Ovary (tissue), 9 donors: ENCODE measurements around the gene MLPH. TPM values are rescaled to one million over a fixed set of nuclear protein-coding genes. Genes with fewer than 3 reads are reported as not detected.

Experiments used
- DNase-seq, 5 donors: peaks; one replicate each; pipeline ENCODE4 v3.0.0-alpha.2; 2019 to 2020
- H3K27ac ChIP-seq, 2 donors: fragments of 200-600 bp; one replicate each; pipeline versions ENCODE4 v1.5.1 to v1.8.0; 2019 to 2022
- H3K27me3 ChIP-seq: fragments of 200-600 bp; one replicate; pipeline ENCODE4 v1.8.0; 2022
- H3K36me3 ChIP-seq: fragments of 200-600 bp; sonication (generic); one replicate; pipeline ENCODE4 v1.5.1; 2019
- H3K4me1 ChIP-seq: one replicate; pipeline ENCODE4 v1.8.1; 2013; ENCODE audit warnings: mild to moderate bottlenecking, moderate library complexity; ENCODE audit not compliant: insufficient read depth
- H3K4me3 ChIP-seq: fragments of 200-600 bp; sonication (generic); one replicate; pipeline ENCODE4 v1.5.1; 2017
- H3K9me3 ChIP-seq, 2 donors: fragments of 200-600 bp in 1 of 2; sonication (generic) in 1 of 2; one replicate each; pipeline versions ENCODE4 v1.5.1 to v1.8.1; 2013 to 2019; ENCODE audit warnings: mild to moderate bottlenecking in 1 of 2, moderate library complexity in 1 of 2
- CTCF ChIP-seq, 3 donors: fragments of 450-650 bp in 2 of 3; fragments of 200-600 bp in 1 of 3; IDR thresholded peaks; one replicate each; pipeline versions ENCODE4 v1.5.1 to v1.8.0; 2016 to 2022; ENCODE audit warnings: antibody characterized with exemption in 3 of 3, mild to moderate bottlenecking in 1 of 3
- EP300 ChIP-seq: sonication (generic); formaldehyde crosslinking; IDR thresholded peaks from one replicate; pipeline ENCODE4 v1.6.1; 2017; ENCODE audit warnings: antibody characterized with exemption
- POLR2A ChIP-seq: fragments of 450-650 bp; IDR thresholded peaks from one replicate; pipeline ENCODE4 v1.6.1; 2017; ENCODE audit warnings: antibody characterized with exemption, mild to moderate bottlenecking, moderate library complexity
- WGBS, 3 donors: extraction: QIAGEN DNeasy Blood & Tissue Kit in 1 of 3; methylation state at CpG; one replicate each; pipeline versions ENCODE4 v1.1.5 to v1.1.7; 2013 to 2017; 5-methylcytosine and 5-hydroxymethylcytosine counted together
- intact Hi-C, 4 donors: fragments of 100-400 bp; cut with DNase I; formaldehyde crosslinking; loops; one replicate each; pipeline versions ENCODE4 v1.11.0 to v1.15.1; 2022 to 2023
- polyA plus RNA-seq, 2 donors: library from polyadenylated mRNA; stranded (reverse); fragments of 200-250 nt in 1 of 2; fragments of 350-450 nt in 1 of 2; fragmentation: Illumina TruSeq in 1 of 2; extraction: RNeasy Lipid Tissue Mini Kit (QIAGEN cat#74804) in 1 of 2; gene quantifications; one replicate each; pipeline ENCODE4 v1.2.3, GENCODE V29; 2013 to 2014
- total RNA-seq, 7 donors: library from RNA; depleted of rRNA in 2 of 7; stranded (reverse); fragments of >200 nt in 2 of 7; fragmentation: NEBNext Ultra II Directional in 3 of 7; extraction: Animal tissue kit (Norgen Biotek cat#: 25700) in 3 of 7; gene quantifications; one replicate each; pipeline versions ENCODE4 v1.1.0 to v1.2.4, GENCODE V29; 2016 to 2023
- donor health status: DM: no; HTN: no; CAD: no; lungs with moderate emphysema.
- donor health status: DM: no; HTN: no; CAD: no.
- donor health status: Bipolar disorder and iron deficiency.
- donor health status: DM: yes; HTN: yes; CAD: no.
- donor health status: DM: no; HTN: no; CAD: no.
- donor health status: DM: yes; HTN: yes; CAD: no.

MLPH gene
- total and polyA plus RNA-seq, 9 donors = 7.8 to 67.5 (median 23.3) TPM

- Histone ChIP-seq H3K27ac (no peak overlapping the region), H3K27me3 (no peaks in the 10 kb centered on the region), H3K4me1 (peaks cover 20% of the 10 kb centered on the region), H3K4me3 (no peak overlapping the region), H3K9me3 (no peaks in the 10 kb centered on the region), H3K36me3 (no peaks in the 10 kb centered on the region)
- intact Hi-C loops = no loop called here
- no peak for DNase-seq
- no peak for TF ChIP-seq CTCF (IDR thresholded peaks at IDR 0.05)
- TF ChIP-seq EP300 = no peak
- no peak for TF ChIP-seq POLR2A
- WGBS, 3 donors = 86 to 91% (median 90%) methylated on average over 9 of the region's 9 CpGs
Measured at GRCh38 chr2:237536617-237537016, 49.6 kb downstream of the MLPH start.

GRCh38 chr2:237538001-237538720, 51.1 kb downstream of the MLPH start:
- H3K36me3 ChIP-seq = no peaks in the 10 kb centered on the region
- H3K27ac ChIP-seq = no peak overlapping the region
- no peak for TF ChIP-seq POLR2A
- no peak for TF ChIP-seq CTCF (IDR thresholded peaks at IDR 0.05)
- no peak for TF ChIP-seq EP300
- no peak overlapping the region for H3K4me3 ChIP-seq
- intact Hi-C loops = no loop called here
- peak in 1 of 5 donors; percentile 45 for DNase-seq
- H3K27me3 ChIP-seq = no peaks in the 10 kb centered on the region
- H3K4me1 ChIP-seq = peaks cover 20% of the 10 kb centered on the region
- no peaks in the 10 kb centered on the region for H3K9me3 ChIP-seq
- 77 to 80% (median 78%) methylated on average over 29 of the region's 29 CpGs for WGBS, 3 donors

GRCh38 chr2:237538901-237539300, 51.9 kb downstream of the MLPH start:
- TF ChIP-seq CTCF (IDR thresholded peaks at IDR 0.05) = no peak
- TF ChIP-seq POLR2A = no peak
- TF ChIP-seq EP300 = no peak
- Histone ChIP-seq H3K36me3 (no peaks in the 10 kb centered on the region), H3K27ac (no peak overlapping the region), H3K4me3 (no peak overlapping the region), H3K4me1 (peaks cover 20% of the 10 kb centered on the region), H3K9me3 (no peaks in the 10 kb centered on the region), H3K27me3 (no peaks in the 10 kb centered on the region)
- DNase-seq = peak in 1 of 5 donors; percentile 40
- WGBS, 3 donors = 84 to 93% (median 86%) methylated on average over 18 of the region's 18 CpGs
- intact Hi-C loops = no loop called here

GRCh38 chr2:237539681-237540080, 52.6 kb downstream of the MLPH start:
- peak in 2 of 5 donors; percentile 47 to 55 for DNase-seq
- Histone ChIP-seq H3K4me3 (no peak overlapping the region), H3K4me1 (peaks cover 20% of the 10 kb centered on the region), H3K9me3 (no peaks in the 10 kb centered on the region), H3K36me3 (no peaks in the 10 kb centered on the region), H3K27me3 (no peaks in the 10 kb centered on the region), H3K27ac (peak overlapping the region; percentile 49)
- 26 to 50% (median 40%) methylated on average over 6 of the region's 6 CpGs for WGBS, 3 donors
- intact Hi-C loops = no loop called here
- TF ChIP-seq POLR2A (no peak), EP300 (no peak)

- intact Hi-C loops = no loop called here
- H3K4me3 ChIP-seq = no peak overlapping the region
- H3K9me3 ChIP-seq = no peaks in the 10 kb centered on the region
- H3K4me1 ChIP-seq = peaks cover 20% of the 10 kb centered on the region
- H3K27me3 ChIP-seq = no peaks in the 10 kb centered on the region
- H3K36me3 ChIP-seq = no peaks in the 10 kb centered on the region
- peak overlapping the region; percentile 49 for H3K27ac ChIP-seq
- 78 to 81% (median 78%) methylated on average over 11 to 13 of the region's 13 CpGs for WGBS, 3 donors
- peak in 2 of 5 donors; percentile 28 to 46 for DNase-seq
- TF ChIP-seq EP300 (no peak), CTCF (IDR thresholded peaks at IDR 0.05) (no peak), POLR2A (no peak)
Measured at GRCh38 chr2:237540223-237540775, 53.2 kb downstream of the MLPH start.
